Measurements from ENCODE around the gene RNF212B.
"Not testable (repeated sequence)": the region's sequence is repeated elsewhere in the genome, so short reads cannot be mapped to it uniquely, and the experiment has no call there.

DNA sequence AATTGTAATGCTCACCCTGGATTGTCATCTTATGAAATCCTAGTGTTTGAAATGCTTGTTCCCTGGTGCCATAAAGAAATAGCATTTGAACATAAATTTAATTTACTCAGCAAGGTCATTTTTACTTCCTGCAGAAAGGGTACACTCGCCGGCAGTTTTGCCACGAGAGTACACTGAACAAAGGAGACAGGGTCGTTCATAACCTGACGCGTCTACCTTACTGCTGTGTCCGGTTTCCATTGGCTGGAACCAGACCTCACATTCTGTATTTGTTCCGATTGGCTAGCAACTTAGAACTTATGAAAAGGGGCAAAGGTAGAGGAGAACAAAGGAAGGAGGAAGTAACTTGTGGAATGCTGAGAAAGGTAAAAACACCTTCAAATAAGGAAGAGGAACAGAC is 23.1 kb downstream of the RNF212B start:
- TF ChIP-seq, protein P1, sequence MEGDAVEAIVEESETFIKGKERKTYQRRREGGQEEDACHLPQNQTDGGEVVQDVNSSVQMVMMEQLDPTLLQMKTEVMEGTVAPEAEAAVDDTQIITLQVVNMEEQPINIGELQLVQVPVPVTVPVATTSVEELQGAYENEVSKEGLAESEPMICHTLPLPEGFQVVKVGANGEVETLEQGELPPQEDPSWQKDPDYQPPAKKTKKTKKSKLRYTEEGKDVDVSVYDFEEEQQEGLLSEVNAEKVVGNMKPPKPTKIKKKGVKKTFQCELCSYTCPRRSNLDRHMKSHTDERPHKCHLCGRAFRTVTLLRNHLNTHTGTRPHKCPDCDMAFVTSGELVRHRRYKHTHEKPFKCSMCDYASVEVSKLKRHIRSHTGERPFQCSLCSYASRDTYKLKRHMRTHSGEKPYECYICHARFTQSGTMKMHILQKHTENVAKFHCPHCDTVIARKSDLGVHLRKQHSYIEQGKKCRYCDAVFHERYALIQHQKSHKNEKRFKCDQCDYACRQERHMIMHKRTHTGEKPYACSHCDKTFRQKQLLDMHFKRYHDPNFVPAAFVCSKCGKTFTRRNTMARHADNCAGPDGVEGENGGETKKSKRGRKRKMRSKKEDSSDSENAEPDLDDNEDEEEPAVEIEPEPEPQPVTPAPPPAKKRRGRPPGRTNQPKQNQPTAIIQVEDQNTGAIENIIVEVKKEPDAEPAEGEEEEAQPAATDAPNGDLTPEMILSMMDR (IDR thresholded peaks at IDR 0.05): not testable (repeated sequence)
- TF ChIP-seq POLR2A (IDR thresholded peaks at IDR 0.05): not testable (repeated sequence)
